ENCODE data around the gene BANF2.

Gene BANF2

DNA sequence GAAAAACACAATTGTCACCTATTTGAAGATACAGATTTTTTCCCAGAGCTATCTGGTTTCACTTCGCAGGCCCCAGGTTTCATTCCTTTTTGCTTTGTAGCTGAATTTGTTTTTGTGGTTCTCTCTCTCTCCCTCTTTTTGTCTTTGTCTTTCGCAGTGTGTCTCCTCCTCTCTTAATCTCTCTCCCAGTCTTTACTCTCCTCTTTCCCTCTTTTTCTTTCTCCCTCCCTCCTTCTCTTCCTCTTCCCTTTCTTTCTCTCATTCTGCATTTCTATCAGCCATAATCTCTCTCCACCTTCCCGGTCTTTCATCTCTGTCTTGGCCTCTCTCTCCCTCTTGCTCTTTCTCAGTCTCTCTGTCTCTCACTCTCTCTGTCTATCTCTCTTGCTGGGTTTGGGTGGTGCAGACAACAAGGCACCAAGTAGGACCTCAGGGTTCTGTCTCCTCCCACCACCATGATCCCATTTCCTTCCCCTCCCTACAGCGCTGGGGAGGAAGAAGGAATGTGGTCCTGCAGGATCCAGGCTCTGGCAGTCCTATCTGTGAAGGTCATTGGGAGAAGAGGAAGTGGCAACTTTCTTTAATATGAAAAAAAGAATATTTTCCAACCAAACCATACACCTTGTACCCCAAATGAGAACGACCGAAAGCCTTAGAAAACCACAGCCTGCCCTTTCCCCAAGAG is 63.2 kb downstream of the BANF2 start:
- no peak overlapping the region for H3K27ac ChIP-seq (ENCODE audit: low read depth, low read length)
- no peaks in the 10 kb centered on the region for H3K4me1 ChIP-seq (ENCODE audit: control insufficient read depth, low read length)
- H3K4me3 ChIP-seq (ENCODE audit: low read length), result no peak overlapping the region
- H3K79me2 ChIP-seq (ENCODE audit: control insufficient read depth, low read length), result no peaks in the 10 kb centered on the region
- TF ChIP-seq, protein P1, sequence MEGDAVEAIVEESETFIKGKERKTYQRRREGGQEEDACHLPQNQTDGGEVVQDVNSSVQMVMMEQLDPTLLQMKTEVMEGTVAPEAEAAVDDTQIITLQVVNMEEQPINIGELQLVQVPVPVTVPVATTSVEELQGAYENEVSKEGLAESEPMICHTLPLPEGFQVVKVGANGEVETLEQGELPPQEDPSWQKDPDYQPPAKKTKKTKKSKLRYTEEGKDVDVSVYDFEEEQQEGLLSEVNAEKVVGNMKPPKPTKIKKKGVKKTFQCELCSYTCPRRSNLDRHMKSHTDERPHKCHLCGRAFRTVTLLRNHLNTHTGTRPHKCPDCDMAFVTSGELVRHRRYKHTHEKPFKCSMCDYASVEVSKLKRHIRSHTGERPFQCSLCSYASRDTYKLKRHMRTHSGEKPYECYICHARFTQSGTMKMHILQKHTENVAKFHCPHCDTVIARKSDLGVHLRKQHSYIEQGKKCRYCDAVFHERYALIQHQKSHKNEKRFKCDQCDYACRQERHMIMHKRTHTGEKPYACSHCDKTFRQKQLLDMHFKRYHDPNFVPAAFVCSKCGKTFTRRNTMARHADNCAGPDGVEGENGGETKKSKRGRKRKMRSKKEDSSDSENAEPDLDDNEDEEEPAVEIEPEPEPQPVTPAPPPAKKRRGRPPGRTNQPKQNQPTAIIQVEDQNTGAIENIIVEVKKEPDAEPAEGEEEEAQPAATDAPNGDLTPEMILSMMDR (IDR thresholded peaks at IDR 0.05; ENCODE audit: low read depth, low read length, poor library complexity, severe bottlenecking), result no peak
- TF ChIP-seq EZH2phosphoT487 (IDR thresholded peaks at IDR 0.05; ENCODE audit: borderline replicate concordance, low read length), result no peak
- no peaks in the 10 kb centered on the region for H3K36me3 ChIP-seq (ENCODE audit: control insufficient read depth, low read length)
- no peaks in the 10 kb centered on the region for H3K9me3 ChIP-seq (ENCODE audit: control insufficient read depth, insufficient read depth, low read length)
- no peak overlapping the region for H3K4me2 ChIP-seq (ENCODE audit: low read length)
- no peaks in the 10 kb centered on the region for H3K9me2 ChIP-seq (replicated peaks; ENCODE audit: control insufficient read depth, low read length)
- H3K27me3 ChIP-seq (ENCODE audit: control insufficient read depth, low read length), result peaks cover 3% of the 10 kb centered on the region; the same call in 1 of the 2 replicates
- no peaks in the 10 kb centered on the region for H3F3A ChIP-seq (ENCODE audit: control insufficient read depth, insufficient read depth)
- H4K20me1 ChIP-seq (ENCODE audit: control insufficient read depth, insufficient read depth, low read depth, low read length), result no peaks in the 10 kb centered on the region

DNA sequence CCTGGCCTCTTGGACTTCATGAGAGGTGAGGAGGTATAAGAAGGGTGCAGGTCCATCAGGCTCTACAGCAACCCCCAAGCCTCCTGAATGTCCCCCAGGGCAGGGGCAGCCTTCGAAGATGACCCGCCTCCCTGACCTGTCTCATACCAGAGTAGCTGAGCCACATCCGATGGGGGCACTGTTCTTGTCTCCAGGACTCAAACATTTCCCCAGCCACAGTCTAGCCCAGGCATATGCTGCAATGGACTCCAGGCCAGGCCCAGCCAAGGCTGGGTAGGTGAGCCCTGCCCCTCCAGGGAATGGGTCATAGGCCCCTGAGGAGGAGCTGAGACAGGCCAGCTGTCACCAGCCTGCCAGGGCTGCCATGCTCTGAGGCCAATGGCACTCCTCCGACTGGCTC is 65.3 kb downstream of the BANF2 start:
- H3K9me2 ChIP-seq (replicated peaks; ENCODE audit: control insufficient read depth, low read length), result no peaks in the 10 kb centered on the region
- H3K27me3 ChIP-seq (ENCODE audit: control insufficient read depth, low read length), result peaks cover 3% of the 10 kb centered on the region; the same call in 1 of the 2 replicates
- H3K27ac ChIP-seq (ENCODE audit: low read depth, low read length), result no peak overlapping the region
- H3K36me3 ChIP-seq (ENCODE audit: control insufficient read depth, low read length), result no peaks in the 10 kb centered on the region
- no peaks in the 10 kb centered on the region for H3K79me2 ChIP-seq (ENCODE audit: control insufficient read depth, low read length)
- no peaks in the 10 kb centered on the region for H3F3A ChIP-seq (ENCODE audit: control insufficient read depth, insufficient read depth)
- no peaks in the 10 kb centered on the region for H4K20me1 ChIP-seq (ENCODE audit: control insufficient read depth, insufficient read depth, low read depth, low read length)
- no peaks in the 10 kb centered on the region for H3K9me3 ChIP-seq (ENCODE audit: control insufficient read depth, insufficient read depth, low read length)
- H3K4me1 ChIP-seq (ENCODE audit: control insufficient read depth, low read length), result no peaks in the 10 kb centered on the region
- H3K4me2 ChIP-seq (ENCODE audit: low read length), result no peak overlapping the region
- H3K4me3 ChIP-seq (ENCODE audit: low read length), result no peak overlapping the region
- TF ChIP-seq, protein P1 (IDR thresholded peaks at IDR 0.05; ENCODE audit: low read depth, low read length, poor library complexity, severe bottlenecking), result no peak
- no peak for TF ChIP-seq EZH2phosphoT487 (IDR thresholded peaks at IDR 0.05; ENCODE audit: borderline replicate concordance, low read length)

DNA sequence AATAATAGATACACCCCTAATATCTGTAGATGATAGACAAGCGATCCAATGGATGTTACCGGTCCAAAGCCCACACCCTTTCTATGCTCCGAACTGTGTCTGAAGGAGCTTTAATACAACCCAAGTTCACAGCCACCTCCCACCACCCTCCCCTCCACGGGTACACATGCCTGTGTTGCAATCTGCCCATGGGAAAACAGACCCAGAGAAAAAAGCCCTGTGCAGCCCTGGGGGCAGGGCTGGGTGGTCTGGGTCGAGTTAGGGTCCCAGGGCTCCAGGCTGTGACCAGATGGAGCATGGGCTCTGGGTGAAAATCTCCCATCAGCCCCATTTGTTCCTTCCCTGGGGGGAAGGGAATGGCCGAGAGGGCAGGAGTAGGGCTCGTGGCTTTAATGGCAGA is 65.8 kb downstream of the BANF2 start:
- Histone ChIP-seq H3K27me3 (ENCODE audit: control insufficient read depth, low read length) (peaks cover 3% of the 10 kb centered on the region; the same call in 1 of the 2 replicates), H3K27ac (ENCODE audit: low read depth, low read length) (no peak overlapping the region), H3K79me2 (ENCODE audit: control insufficient read depth, low read length) (no peaks in the 10 kb centered on the region), H3K4me2 (ENCODE audit: low read length) (no peak overlapping the region), H3K9me3 (ENCODE audit: control insufficient read depth, insufficient read depth, low read length) (no peaks in the 10 kb centered on the region), H3F3A (ENCODE audit: control insufficient read depth, insufficient read depth) (no peaks in the 10 kb centered on the region), H4K20me1 (ENCODE audit: control insufficient read depth, insufficient read depth, low read depth, low read length) (no peaks in the 10 kb centered on the region), H3K9me2 (replicated peaks; ENCODE audit: control insufficient read depth, low read length) (no peaks in the 10 kb centered on the region), H3K4me1 (ENCODE audit: control insufficient read depth, low read length) (no peaks in the 10 kb centered on the region), H3K4me3 (ENCODE audit: low read length) (no peak overlapping the region), H3K36me3 (ENCODE audit: control insufficient read depth, low read length) (no peaks in the 10 kb centered on the region)
- no peak for TF ChIP-seq EZH2phosphoT487 (IDR thresholded peaks at IDR 0.05; ENCODE audit: borderline replicate concordance, low read length)
- TF ChIP-seq, protein P1 (IDR thresholded peaks at IDR 0.05; ENCODE audit: low read depth, low read length, poor library complexity, severe bottlenecking), result no peak
